Measurements from ENCODE around the gene ZC3H7B. TPM values are rescaled to one million over a fixed set of nuclear protein-coding genes. Genes with fewer than 3 reads are reported as not detected.
"Not testable (repeated sequence)": the region's sequence is repeated elsewhere in the genome, so short reads cannot be mapped to it uniquely, and the experiment has no call there.

ZC3H7B gene
- total and polyA plus RNA-seq, 2 donors (not counting 3 experiments of a cell fraction or from before 2014, with no cell fraction given), result 66.8 to 95.9 TPM

- DNase-seq (ENCODE audit: low read depth, low spot score) (no peak), FAIRE-seq (no peak)
- Histone ChIP-seq H3K27me3 (ENCODE audit: control insufficient read depth in 2 of 2, insufficient read depth in 2 of 2, low read length in 2 of 2) (no peaks in the 10 kb centered on the region), H3K79me2 (ENCODE audit: control insufficient read depth, insufficient read depth, low read length) (peaks cover 10% of the 10 kb centered on the region), H3K36me3 (ENCODE audit: control insufficient read depth in 2 of 2, extremely low read depth in 1 of 2, insufficient read depth in 2 of 2, low read length in 2 of 2) (no peaks in the 10 kb centered on the region), H3K27ac (ENCODE audit: insufficient read depth, low read depth, low read length) (peak overlapping the region; percentile 98), H3K4me3 (replicated peaks in 1 of 3; ENCODE audit: insufficient read depth in 1 of 3, low read depth in 1 of 3, low read length in 3 of 3) (no peak overlapping the region), H3K4me1 (ENCODE audit: control insufficient read depth, extremely low read depth, insufficient read depth, low read length) (peaks cover 51% of the 10 kb centered on the region), H2AFZ (ENCODE audit: low read depth, low read length) (no peak overlapping the region), H3K4me2 (ENCODE audit: insufficient read depth, low read length) (peak overlapping the region; percentile 4), H3K9ac (replicated peaks; ENCODE audit: extremely low read depth, insufficient read depth, low read length) (no peak overlapping the region), H4K20me1 (replicated peaks; ENCODE audit: control insufficient read depth, extremely low read depth, insufficient read depth, low read length) (no peaks in the 10 kb centered on the region), H3K9me3 (replicated peaks; ENCODE audit: control insufficient read depth, insufficient read depth, low read length) (no peaks in the 10 kb centered on the region), H3K9me1 (replicated peaks; ENCODE audit: control insufficient read depth, extremely low read depth, insufficient read depth, low read length) (no peaks in the 10 kb centered on the region)
- POLR2A ChIA-PET, result no interaction called here
- no TSS peak for BruUV-seq (replicated peaks)
- intact Hi-C loops (cut with micrococcal nuclease), result loop anchor here (5.0 kb wide), 3 partner anchors 78 to 107 kb away; partner anchors contain the start of gene TEF
- no peak for TF ChIP-seq POLR2AphosphoS5 (IDR thresholded peaks at IDR 0.05; ENCODE audit: insufficient read depth, low read depth, low read length)
- CTCF ChIA-PET, result interaction anchor here (1.2 to 1.4 kb wide), 2 partner anchors 12 to 367 kb away, joined by 4 to 6 read pairs; partner anchors contain the start of gene ZC3H7B
- dilution Hi-C loops (cut with MboI; ENCODE audit: extremely low pct_ligation_motif_present, low sequenced_read_pairs), result no loop called here
These were observed 11.7 kb upstream of the ZC3H7B start for GRCh38 chr22:41289671-41290070.

- TF ChIP-seq POLR2A (IDR thresholded peaks at IDR 0.05; ENCODE audit: low read depth, low read length), result no peak
- no peak for TF ChIP-seq EZH2 (IDR thresholded peaks at IDR 0.05; ENCODE audit: borderline replicate concordance, low read depth, low read length, severe bottlenecking)
- peak; percentile 88 for TF ChIP-seq POLR2AphosphoS5 (IDR thresholded peaks at IDR 0.05; ENCODE audit: insufficient read depth, low read depth, low read length)
- peak; percentile 61 for TF ChIP-seq FOS (IDR thresholded peaks at IDR 0.05; ENCODE audit: borderline replicate concordance, insufficient read depth, low read length)
- TF ChIP-seq MAX (IDR thresholded peaks at IDR 0.05; ENCODE audit: insufficient read depth, insufficient read length), result no peak
- no peak for TF ChIP-seq GATA2 (IDR thresholded peaks at IDR 0.05; ENCODE audit: insufficient read depth, insufficient read length, low read depth, low read length)
- no peak for TF ChIP-seq MYC (IDR thresholded peaks at IDR 0.05; ENCODE audit: low read depth, low read length)
- TF ChIP-seq JUN (IDR thresholded peaks at IDR 0.05; ENCODE audit: borderline replicate concordance, insufficient read depth, insufficient read length, low read depth), result peak; percentile 17
- Histone ChIP-seq H3K27ac (ENCODE audit: insufficient read depth, low read depth, low read length) (peak overlapping the region; percentile 98), H3K4me2 (ENCODE audit: insufficient read depth, low read length) (peak overlapping the region; percentile 10), H3K36me3 (ENCODE audit: control insufficient read depth in 2 of 2, extremely low read depth in 1 of 2, insufficient read depth in 2 of 2, low read length in 2 of 2) (no peaks in the 10 kb centered on the region), H4K20me1 (replicated peaks; ENCODE audit: control insufficient read depth, extremely low read depth, insufficient read depth, low read length) (no peaks in the 10 kb centered on the region), H3K79me2 (ENCODE audit: control insufficient read depth, insufficient read depth, low read length) (peaks cover 2% of the 10 kb centered on the region), H3K27me3 (ENCODE audit: control insufficient read depth in 2 of 2, insufficient read depth in 2 of 2, low read length in 2 of 2) (no peaks in the 10 kb centered on the region), H3K9me1 (replicated peaks; ENCODE audit: control insufficient read depth, extremely low read depth, insufficient read depth, low read length) (no peaks in the 10 kb centered on the region), H3K4me1 (ENCODE audit: control insufficient read depth, extremely low read depth, insufficient read depth, low read length) (peaks cover 46% of the 10 kb centered on the region), H3K4me3 (replicated peaks in 1 of 3; ENCODE audit: insufficient read depth in 1 of 3, low read depth in 1 of 3, low read length in 3 of 3) (no peak overlapping the region), H3K9ac (replicated peaks; ENCODE audit: extremely low read depth, insufficient read depth, low read length) (peak overlapping the region; percentile 69), H2AFZ (ENCODE audit: low read depth, low read length) (no peak overlapping the region), H3K9me3 (replicated peaks; ENCODE audit: control insufficient read depth, insufficient read depth, low read length) (no peaks in the 10 kb centered on the region)
- BruUV-seq (replicated peaks), result no TSS peak
- POLR2A ChIA-PET, result interaction anchor here (0.7 kb wide), 2 partner anchors 11 to 15 kb away, joined by 6 read pairs; partner anchors contain the start of gene ZC3H7B
- intact Hi-C loops (cut with micrococcal nuclease), result no loop called here
- peak; percentile 80 for DNase-seq (ENCODE audit: low read depth, low spot score)
- peak; percentile 80 for FAIRE-seq
- dilution Hi-C loops (cut with MboI; ENCODE audit: extremely low pct_ligation_motif_present, low sequenced_read_pairs), result no loop called here
- CTCF ChIA-PET, result interaction anchor here (1.2 to 1.3 kb wide), 2 partner anchors 11 kb away, joined by 6 to 8 read pairs; partner anchors contain the start of gene ZC3H7B
These were observed 10.8 kb upstream of the ZC3H7B start for GRCh38 chr22:41290262-41291221.

DNA sequence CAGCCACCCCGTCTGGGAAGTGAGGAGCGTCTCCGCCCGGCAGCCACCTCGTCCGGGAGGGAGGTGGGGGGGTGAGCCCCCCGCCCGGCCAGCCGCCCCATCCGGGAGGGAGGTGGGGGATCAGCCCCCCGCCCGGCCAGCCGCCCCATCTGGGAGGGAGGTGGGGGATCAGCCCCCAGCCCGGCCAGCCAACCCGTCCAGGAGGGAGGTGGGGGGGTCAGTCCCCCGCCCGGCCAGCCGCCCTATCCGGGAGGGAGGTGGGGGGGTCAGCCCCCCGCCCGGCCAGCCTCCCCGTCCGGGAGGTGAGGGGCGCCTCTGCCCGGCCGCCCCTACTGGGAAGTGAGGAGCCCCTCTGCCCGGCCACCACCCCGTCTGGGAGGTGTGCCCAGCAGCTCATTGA lies 6.5 kb upstream of the ZC3H7B start:
- CTCF ChIA-PET, FAIRE-seq: not testable (repeated sequence)

More for the DNA sequence above, 6.5 kb upstream of the ZC3H7B start:
- dilution Hi-C loops (cut with MboI; ENCODE audit: extremely low pct_ligation_motif_present, low sequenced_read_pairs); H3K4me3 ChIP-seq (replicated peaks in 1 of 3; ENCODE audit: insufficient read depth in 1 of 3, low read depth in 1 of 3, low read length in 3 of 3); H2AFZ ChIP-seq (ENCODE audit: low read depth, low read length); H3K27me3 ChIP-seq (ENCODE audit: control insufficient read depth in 2 of 2, insufficient read depth in 2 of 2, low read length in 2 of 2); H3K9ac ChIP-seq (replicated peaks; ENCODE audit: extremely low read depth, insufficient read depth, low read length); H3K79me2 ChIP-seq (ENCODE audit: control insufficient read depth, insufficient read depth, low read length); H3K4me2 ChIP-seq (ENCODE audit: insufficient read depth, low read length); H4K20me1 ChIP-seq (replicated peaks; ENCODE audit: control insufficient read depth, extremely low read depth, insufficient read depth, low read length); H3K36me3 ChIP-seq (ENCODE audit: control insufficient read depth in 2 of 2, extremely low read depth in 1 of 2, insufficient read depth in 2 of 2, low read length in 2 of 2); POLR2A ChIA-PET; H3K27ac ChIP-seq (ENCODE audit: insufficient read depth, low read depth, low read length); BruUV-seq (replicated peaks); DNase-seq (ENCODE audit: low read depth, low spot score); H3K9me1 ChIP-seq (replicated peaks; ENCODE audit: control insufficient read depth, extremely low read depth, insufficient read depth, low read length); H3K9me3 ChIP-seq (replicated peaks; ENCODE audit: control insufficient read depth, insufficient read depth, low read length); intact Hi-C loops (cut with micrococcal nuclease): not testable (repeated sequence)
- H3K4me1 ChIP-seq (ENCODE audit: control insufficient read depth, extremely low read depth, insufficient read depth, low read length), result peaks cover 16% of the 10 kb centered on the region

Measured in endothelial cell of umbilical vein (primary cell).